Activated CD8-positive, alpha-beta T cell treated with anti-CD3 and anti-CD28 coated beads for 36 hours (primary cell): ENCODE measurements around the gene CNTNAP2. TPM values are rescaled to one million over a fixed set of nuclear protein-coding genes. Genes with fewer than 3 reads are reported as not detected.

ENCODE experiments used
- ATAC-seq: fragments of 200-7000 bp; cut with Tn5 transposase; one replicate; pipeline ENCODE4 v1.10.0; 2021; ENCODE audit warnings: mild to moderate bottlenecking, moderate library complexity
- CTCF ChIA-PET: fragments of 350-600 bp; sonication (Branson Sonifier 250); formaldehyde crosslinking; loops from one replicate; lab custom pipeline; 2021; ENCODE audit warnings: antibody characterized with exemption; lab: Charles Lee
- POLR2A ChIA-PET: fragments of 350-600 bp; sonication (Branson Sonifier 250); formaldehyde crosslinking; loops from one replicate; lab custom pipeline; 2021; ENCODE audit warnings: antibody characterized with exemption; lab: Charles Lee
- DNase-seq: peaks from one replicate; pipeline ENCODE4 v3.0.0-alpha.2; 2020
- H3K27ac Mint-ChIP-seq: one replicate; pipeline ENCODE4 v1.8.0; 2021; ENCODE audit warnings: mild to moderate bottlenecking, mixed read lengths
- H3K27me3 Mint-ChIP-seq: one replicate; pipeline ENCODE4 v1.8.0; 2021; ENCODE audit warnings: mixed read lengths
- H3K36me3 Mint-ChIP-seq: one replicate; pipeline ENCODE4 v1.8.0; 2021; ENCODE audit warnings: low read depth, mixed read lengths
- H3K4me1 Mint-ChIP-seq: one replicate; pipeline ENCODE4 v1.8.0; 2021; ENCODE audit warnings: low read depth, mixed read lengths
- H3K4me3 Mint-ChIP-seq: one replicate; pipeline ENCODE4 v1.8.0; 2021; ENCODE audit warnings: mild to moderate bottlenecking, moderate library complexity, mixed read lengths
- H3K9me3 Mint-ChIP-seq: one replicate; pipeline ENCODE4 v1.8.0; 2021; ENCODE audit warnings: mixed read lengths
- CTCF ChIP-seq: fragments of 200-600 bp; IDR thresholded peaks from one replicate; pipeline ENCODE4 v1.8.0; 2022; ENCODE audit warnings: antibody characterized with exemption, mild to moderate bottlenecking
- intact Hi-C: fragments of 100-400 bp; cut with micrococcal nuclease; formaldehyde crosslinking; loops from one replicate; pipeline ENCODE4 v1.10.0; 2022
- total RNA-seq, 2 experiments: library from RNA; stranded (reverse); gene quantifications; one replicate each; pipeline ENCODE4 v1.2.3, GENCODE V29; 2021

The CNTNAP2 gene
- total RNA-seq, 2 experiments from 2014 or later: not detected

- ATAC-seq: no peak
Observed at GRCh38 chr7:147885869-147886268, 1769.3 kb downstream of the CNTNAP2 start.

GRCh38 chr7:147894271-147894670 is 1777.7 kb downstream of the CNTNAP2 start:
- POLR2A ChIA-PET: no interaction called here
- H3K4me3 Mint-ChIP-seq: no peak overlapping the region
- no peak for DNase-seq
- no peaks in the 10 kb centered on the region for H3K9me3 Mint-ChIP-seq
- no peak for TF ChIP-seq CTCF
- CTCF ChIA-PET: no interaction called here
- H3K27me3 Mint-ChIP-seq: no peaks in the 10 kb centered on the region
- H3K36me3 Mint-ChIP-seq: no peaks in the 10 kb centered on the region
- no peaks in the 10 kb centered on the region for H3K4me1 Mint-ChIP-seq
- H3K27ac Mint-ChIP-seq: no peak overlapping the region
- ATAC-seq: no peak
- intact Hi-C loops: no loop called here

More at GRCh38 chr7:147885869-147886268, 1769.3 kb downstream of the CNTNAP2 start:
- Mint-ChIP-seq H3K27me3 (no peaks in the 10 kb centered on the region), H3K27ac (no peak overlapping the region), H3K4me3 (no peak overlapping the region), H3K4me1 (no peaks in the 10 kb centered on the region), H3K36me3 (no peaks in the 10 kb centered on the region), H3K9me3 (no peaks in the 10 kb centered on the region)
- ChIA-PET POLR2A (no interaction called here), CTCF (no interaction called here)
- no peak for TF ChIP-seq CTCF
- DNase-seq: no peak
- intact Hi-C loops: no loop called here

- intact Hi-C loops: no loop called here
- ATAC-seq (no peak), DNase-seq (no peak)
- H3K4me3 Mint-ChIP-seq: no peak overlapping the region
- POLR2A ChIA-PET: no interaction called here
- peaks cover 5% of the 10 kb centered on the region for H3K9me3 Mint-ChIP-seq
- no peaks in the 10 kb centered on the region for H3K4me1 Mint-ChIP-seq
- no peak overlapping the region for H3K27ac Mint-ChIP-seq
- no peaks in the 10 kb centered on the region for H3K27me3 Mint-ChIP-seq
- no peaks in the 10 kb centered on the region for H3K36me3 Mint-ChIP-seq
- CTCF ChIA-PET: no interaction called here
- TF ChIP-seq CTCF: no peak
Observed at GRCh38 chr7:147896121-147896520, 1779.5 kb downstream of the CNTNAP2 start.

- ChIA-PET CTCF (no interaction called here), POLR2A (no interaction called here)
- no peak overlapping the region for H3K27ac Mint-ChIP-seq
- H3K4me1 Mint-ChIP-seq: no peaks in the 10 kb centered on the region
- no peaks in the 10 kb centered on the region for H3K27me3 Mint-ChIP-seq
- intact Hi-C loops: no loop called here
- no peak for TF ChIP-seq CTCF
- no peak for DNase-seq
- no peak overlapping the region for H3K4me3 Mint-ChIP-seq
- ATAC-seq: no peak
- H3K36me3 Mint-ChIP-seq: no peaks in the 10 kb centered on the region
- H3K9me3 Mint-ChIP-seq: peaks cover 5% of the 10 kb centered on the region
Observed at GRCh38 chr7:147903536-147904218, 1787.1 kb downstream of the CNTNAP2 start.

GRCh38 chr7:147904219-147904576 is 1787.6 kb downstream of the CNTNAP2 start:
- intact Hi-C loops: no loop called here
- no peaks in the 10 kb centered on the region for H3K4me1 Mint-ChIP-seq
- H3K4me3 Mint-ChIP-seq: no peak overlapping the region
- H3K9me3 Mint-ChIP-seq: peaks cover 5% of the 10 kb centered on the region
- DNase-seq (no peak), ATAC-seq (no peak)
- ChIA-PET CTCF (no interaction called here), POLR2A (interaction anchor here (1.0 kb wide), 1 partner anchor 48 kb away, joined by 3 read pairs; no protein-coding TSS in a partner anchor)
- no peak overlapping the region for H3K27ac Mint-ChIP-seq
- H3K36me3 Mint-ChIP-seq: no peaks in the 10 kb centered on the region
- no peaks in the 10 kb centered on the region for H3K27me3 Mint-ChIP-seq
- TF ChIP-seq CTCF: no peak
